ENCODE data around the gene AP5B1. TPM values are rescaled to one million over a fixed set of nuclear protein-coding genes. Genes with fewer than 3 reads are reported as not detected.

Gene AP5B1
- total and polyA plus RNA-seq, 2 of the 8 experiments (the other 6 are each of a cell fraction or from before 2014, with no cell fraction given): 7.6 to 10.0 TPM

DNA sequence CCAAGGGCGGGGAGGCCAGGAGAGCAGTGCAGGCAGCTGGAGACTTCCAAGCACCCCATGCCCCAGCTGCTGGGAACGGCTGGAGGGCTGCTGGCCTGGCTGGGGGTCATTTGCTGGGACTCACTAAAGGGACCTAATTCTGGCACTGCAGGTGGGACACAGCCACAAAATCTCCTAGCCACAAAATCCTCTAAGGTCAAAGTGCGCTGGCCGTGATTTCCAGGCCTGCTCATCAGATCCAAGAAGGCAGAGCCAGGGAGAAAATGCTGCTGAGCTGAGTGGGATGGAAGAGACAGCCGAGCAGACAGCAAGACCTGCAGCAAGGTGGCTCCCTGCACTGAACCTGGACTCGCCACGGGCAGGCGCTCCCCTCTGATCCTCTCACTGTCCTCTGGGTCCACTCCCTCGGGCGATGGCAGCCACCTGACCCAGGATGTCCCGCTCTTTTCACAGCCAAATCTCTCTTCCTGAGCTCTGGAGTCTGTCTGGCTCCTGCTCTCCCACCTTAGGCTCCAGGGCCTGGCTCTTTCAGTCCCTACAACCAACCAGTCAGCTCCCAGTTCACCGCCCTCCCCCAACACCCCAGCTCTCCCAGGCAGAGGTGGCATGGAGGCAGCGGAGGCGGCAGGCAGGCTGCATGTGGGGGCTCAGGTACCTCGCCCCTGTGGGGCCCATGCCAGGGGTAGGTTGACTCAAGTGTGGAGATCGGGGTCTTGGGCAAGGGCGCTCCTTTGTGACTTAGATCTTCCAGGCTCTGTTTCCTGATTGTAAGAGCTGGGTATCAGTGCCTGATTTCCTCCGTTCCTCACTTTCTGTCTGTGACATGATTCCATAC lies 20.6 kb upstream of the AP5B1 start (continued):
- TF ChIP-seq, protein P1, sequence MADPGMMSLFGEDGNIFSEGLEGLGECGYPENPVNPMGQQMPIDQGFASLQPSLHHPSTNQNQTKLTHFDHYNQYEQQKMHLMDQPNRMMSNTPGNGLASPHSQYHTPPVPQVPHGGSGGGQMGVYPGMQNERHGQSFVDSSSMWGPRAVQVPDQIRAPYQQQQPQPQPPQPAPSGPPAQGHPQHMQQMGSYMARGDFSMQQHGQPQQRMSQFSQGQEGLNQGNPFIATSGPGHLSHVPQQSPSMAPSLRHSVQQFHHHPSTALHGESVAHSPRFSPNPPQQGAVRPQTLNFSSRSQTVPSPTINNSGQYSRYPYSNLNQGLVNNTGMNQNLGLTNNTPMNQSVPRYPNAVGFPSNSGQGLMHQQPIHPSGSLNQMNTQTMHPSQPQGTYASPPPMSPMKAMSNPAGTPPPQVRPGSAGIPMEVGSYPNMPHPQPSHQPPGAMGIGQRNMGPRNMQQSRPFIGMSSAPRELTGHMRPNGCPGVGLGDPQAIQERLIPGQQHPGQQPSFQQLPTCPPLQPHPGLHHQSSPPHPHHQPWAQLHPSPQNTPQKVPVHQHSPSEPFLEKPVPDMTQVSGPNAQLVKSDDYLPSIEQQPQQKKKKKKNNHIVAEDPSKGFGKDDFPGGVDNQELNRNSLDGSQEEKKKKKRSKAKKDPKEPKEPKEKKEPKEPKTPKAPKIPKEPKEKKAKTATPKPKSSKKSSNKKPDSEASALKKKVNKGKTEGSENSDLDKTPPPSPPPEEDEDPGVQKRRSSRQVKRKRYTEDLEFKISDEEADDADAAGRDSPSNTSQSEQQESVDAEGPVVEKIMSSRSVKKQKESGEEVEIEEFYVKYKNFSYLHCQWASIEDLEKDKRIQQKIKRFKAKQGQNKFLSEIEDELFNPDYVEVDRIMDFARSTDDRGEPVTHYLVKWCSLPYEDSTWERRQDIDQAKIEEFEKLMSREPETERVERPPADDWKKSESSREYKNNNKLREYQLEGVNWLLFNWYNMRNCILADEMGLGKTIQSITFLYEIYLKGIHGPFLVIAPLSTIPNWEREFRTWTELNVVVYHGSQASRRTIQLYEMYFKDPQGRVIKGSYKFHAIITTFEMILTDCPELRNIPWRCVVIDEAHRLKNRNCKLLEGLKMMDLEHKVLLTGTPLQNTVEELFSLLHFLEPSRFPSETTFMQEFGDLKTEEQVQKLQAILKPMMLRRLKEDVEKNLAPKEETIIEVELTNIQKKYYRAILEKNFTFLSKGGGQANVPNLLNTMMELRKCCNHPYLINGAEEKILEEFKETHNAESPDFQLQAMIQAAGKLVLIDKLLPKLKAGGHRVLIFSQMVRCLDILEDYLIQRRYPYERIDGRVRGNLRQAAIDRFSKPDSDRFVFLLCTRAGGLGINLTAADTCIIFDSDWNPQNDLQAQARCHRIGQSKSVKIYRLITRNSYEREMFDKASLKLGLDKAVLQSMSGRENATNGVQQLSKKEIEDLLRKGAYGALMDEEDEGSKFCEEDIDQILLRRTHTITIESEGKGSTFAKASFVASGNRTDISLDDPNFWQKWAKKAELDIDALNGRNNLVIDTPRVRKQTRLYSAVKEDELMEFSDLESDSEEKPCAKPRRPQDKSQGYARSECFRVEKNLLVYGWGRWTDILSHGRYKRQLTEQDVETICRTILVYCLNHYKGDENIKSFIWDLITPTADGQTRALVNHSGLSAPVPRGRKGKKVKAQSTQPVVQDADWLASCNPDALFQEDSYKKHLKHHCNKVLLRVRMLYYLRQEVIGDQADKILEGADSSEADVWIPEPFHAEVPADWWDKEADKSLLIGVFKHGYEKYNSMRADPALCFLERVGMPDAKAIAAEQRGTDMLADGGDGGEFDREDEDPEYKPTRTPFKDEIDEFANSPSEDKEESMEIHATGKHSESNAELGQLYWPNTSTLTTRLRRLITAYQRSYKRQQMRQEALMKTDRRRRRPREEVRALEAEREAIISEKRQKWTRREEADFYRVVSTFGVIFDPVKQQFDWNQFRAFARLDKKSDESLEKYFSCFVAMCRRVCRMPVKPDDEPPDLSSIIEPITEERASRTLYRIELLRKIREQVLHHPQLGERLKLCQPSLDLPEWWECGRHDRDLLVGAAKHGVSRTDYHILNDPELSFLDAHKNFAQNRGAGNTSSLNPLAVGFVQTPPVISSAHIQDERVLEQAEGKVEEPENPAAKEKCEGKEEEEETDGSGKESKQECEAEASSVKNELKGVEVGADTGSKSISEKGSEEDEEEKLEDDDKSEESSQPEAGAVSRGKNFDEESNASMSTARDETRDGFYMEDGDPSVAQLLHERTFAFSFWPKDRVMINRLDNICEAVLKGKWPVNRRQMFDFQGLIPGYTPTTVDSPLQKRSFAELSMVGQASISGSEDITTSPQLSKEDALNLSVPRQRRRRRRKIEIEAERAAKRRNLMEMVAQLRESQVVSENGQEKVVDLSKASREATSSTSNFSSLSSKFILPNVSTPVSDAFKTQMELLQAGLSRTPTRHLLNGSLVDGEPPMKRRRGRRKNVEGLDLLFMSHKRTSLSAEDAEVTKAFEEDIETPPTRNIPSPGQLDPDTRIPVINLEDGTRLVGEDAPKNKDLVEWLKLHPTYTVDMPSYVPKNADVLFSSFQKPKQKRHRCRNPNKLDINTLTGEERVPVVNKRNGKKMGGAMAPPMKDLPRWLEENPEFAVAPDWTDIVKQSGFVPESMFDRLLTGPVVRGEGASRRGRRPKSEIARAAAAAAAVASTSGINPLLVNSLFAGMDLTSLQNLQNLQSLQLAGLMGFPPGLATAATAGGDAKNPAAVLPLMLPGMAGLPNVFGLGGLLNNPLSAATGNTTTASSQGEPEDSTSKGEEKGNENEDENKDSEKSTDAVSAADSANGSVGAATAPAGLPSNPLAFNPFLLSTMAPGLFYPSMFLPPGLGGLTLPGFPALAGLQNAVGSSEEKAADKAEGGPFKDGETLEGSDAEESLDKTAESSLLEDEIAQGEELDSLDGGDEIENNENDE (IDR thresholded peaks at IDR 0.05; ENCODE audit: insufficient replicate concordance, low read length): no peak
- TF ChIP-seq TEAD4 (IDR thresholded peaks at IDR 0.05; ENCODE audit: low read depth, low read length) (no peak), JUN (IDR thresholded peaks at IDR 0.05; ENCODE audit: low read depth, low read length) (no peak), GTF2F1 (IDR thresholded peaks at IDR 0.05; ENCODE audit: borderline replicate concordance, low read depth, low read length) (no peak)
